NCI-H146 (cell line): Measurements from ENCODE around the gene DNASE2.
"Not testable (repeated sequence)": the region's sequence is repeated elsewhere in the genome, so short reads cannot be mapped to it uniquely, and the experiment has no call there.

ENCODE experiments used
- DNase-seq: peaks from one replicate; lab custom pipeline; 2025; lab: John Stamatoyannopoulos, UW

Gene DNASE2

GRCh38 chr19:12881172-12881808 lies at the start of gene DNASE2:
Gene DNASE2 (minus strand): TSS chr19:12881449. CDS start chr19:12881375, 74 bp downstream.
- peak; percentile 99 for DNase-seq

DNA sequence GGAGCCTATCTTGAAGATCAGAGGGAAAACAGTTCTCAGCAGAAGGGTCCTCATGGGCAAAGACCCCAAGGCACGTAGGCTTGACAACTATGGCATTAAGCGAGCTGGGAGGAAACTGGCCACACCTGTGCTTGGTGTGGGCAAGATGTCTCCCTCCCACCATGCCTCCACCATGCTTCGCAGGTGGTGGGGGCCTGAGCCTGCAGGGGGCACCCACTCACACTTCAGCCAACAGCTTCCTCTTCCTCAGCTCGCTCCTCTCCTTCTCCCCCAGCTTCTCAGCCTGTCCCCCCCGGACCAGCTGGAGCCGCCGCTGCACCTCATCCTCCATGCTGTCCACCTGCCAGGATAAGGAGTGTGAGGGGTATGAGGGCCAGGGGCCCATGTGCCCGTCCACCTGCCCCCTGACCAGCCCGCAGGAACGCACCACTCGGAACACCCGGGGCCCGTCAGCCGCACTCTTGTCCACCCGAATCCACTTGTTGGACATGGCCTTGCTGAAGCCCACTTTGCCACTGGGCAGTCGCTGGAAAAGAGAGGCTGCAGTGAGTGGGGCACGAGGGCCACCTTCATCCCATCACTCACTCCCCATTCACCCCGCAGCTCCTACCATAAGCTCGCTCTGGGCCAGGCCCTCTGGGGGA lies 48.9 kb upstream of the DNASE2 start:
- no peak for DNase-seq

- DNase-seq, result no peak
Measured at GRCh38 chr19:12924621-12925310, 43.5 kb upstream of the DNASE2 start.

DNA sequence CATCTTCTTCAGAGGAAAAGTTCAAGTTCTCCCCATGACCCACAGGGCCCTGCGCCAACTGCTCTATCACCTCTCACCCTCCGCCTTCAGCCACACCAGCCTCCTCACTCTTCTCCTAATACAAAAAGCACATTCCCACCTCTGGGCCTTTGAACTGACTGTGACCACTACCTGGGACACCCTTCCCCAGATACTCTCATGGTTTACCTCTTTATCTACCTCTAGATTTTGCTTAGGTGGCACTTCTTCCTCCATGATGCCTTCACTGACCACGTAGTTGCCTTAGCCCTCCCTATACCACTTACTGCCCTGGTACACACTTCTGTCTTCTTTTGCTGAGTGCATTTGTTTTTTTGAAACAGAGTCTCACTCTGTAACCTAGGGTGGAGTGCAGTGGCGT lies 41.7 kb upstream of the DNASE2 start:
- no peak for DNase-seq

DNA sequence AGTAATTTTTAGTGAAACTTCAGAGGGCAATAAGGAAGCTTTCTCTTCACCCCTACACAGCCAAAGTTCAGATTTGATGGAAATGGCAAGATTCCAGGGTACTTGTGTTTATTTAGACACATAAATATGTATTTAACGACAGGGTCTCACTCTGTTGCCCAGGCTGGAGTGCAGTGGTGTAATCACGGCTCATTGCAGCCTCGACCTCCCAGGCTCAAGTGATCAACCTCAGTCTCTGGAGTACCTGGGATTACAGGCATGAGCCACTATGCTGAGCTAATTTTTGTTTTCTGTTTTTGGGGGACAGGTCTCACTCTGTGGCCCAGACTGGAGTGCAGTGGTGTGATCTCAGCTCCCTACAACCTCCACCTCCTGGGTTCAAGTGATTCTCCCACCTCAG lies 39.8 kb upstream of the DNASE2 start:
- DNase-seq, result no peak

DNA sequence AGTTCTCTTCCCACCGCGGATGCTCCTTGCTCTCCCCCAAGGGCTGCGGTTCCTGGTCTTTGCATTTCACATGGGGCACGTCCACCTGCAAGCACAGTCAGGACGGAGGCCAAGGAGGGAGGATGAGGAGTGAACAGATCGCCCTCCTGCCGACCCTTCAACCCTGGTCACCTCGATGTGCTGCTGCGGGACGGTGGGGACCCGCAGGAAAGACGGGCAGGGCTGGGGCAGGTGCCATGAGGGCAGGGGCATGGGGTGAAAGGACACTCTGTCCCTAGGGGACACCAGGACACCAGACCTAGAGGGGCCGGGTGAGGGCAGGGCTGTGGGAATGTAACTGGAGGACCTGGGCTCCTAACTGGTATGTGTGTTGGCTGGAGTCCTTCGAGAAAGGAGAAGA lies 37.0 kb upstream of the DNASE2 start:
- DNase-seq, result no peak

DNA sequence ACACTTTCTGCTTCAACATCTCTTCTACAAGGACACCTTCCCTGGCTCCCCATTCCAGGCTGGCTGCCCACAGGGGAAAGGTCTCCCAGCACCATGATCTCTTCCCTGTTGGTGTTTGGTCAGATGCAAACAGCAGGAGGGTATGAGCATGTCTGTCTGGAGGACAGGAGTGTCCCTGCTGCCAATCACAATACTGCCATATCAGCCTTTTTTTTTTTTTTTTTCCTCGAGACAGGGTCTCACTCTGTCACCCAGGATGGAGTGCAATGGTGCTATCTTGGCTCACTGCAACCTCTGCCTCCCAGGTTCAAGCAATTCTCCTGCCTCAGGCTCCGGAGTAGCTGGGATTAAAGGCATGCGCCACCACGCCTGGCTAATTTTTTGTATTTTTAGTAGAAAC lies 34.6 kb upstream of the DNASE2 start:
- not testable (repeated sequence) for DNase-seq

GRCh38 chr19:12913851-12914690 lies 32.8 kb upstream of the DNASE2 start:
- DNase-seq, result peak; percentile 43

DNA sequence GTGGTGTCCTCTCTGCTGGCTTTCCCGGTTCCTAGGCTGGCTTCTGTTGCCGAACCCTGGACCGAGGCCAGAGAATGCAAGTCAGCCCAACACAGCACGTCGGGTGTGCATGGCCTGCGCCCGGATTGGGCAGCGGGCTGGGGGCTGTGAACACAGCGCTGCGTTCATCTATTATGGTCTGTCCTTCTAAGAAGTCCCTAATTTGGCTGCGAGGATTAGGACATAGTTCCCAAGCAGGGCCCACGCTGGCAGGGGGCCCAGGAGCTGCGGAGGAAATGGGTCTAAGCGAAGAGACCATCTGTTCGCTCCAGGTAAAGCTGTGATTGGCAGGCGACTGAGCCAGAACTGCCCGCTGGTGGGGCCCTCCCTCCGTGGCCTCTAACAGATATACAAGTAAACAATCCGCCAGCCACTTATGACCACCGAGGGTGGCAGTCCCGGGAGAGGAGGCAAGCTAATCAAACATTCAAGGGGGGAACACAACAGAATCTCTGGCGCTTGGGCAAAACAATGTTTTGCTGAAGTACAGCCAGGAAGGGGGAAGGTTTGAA lies 31.8 kb upstream of the DNASE2 start:
- peak; percentile 99 for DNase-seq

DNA sequence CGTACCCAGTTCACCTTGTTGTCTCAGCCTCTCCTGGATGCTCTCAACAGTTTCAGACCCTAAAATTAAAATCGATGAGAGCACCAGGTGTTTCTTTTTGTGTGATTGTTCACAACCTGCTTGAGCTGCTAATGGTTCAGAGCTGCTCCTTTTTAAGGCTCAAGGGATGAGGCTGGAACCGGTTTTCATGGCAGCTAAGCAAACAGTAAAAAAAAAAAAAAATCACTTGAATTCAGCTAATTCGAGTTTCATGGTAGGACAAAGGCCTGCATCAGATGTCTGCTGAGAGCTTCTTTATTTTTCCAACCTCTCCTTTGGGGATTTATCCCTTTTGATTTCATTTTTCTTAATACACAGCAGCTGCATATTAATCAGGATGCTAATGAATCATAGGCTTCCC lies 31.3 kb upstream of the DNASE2 start:
- peak; percentile 99 for DNase-seq

GRCh38 chr19:12907166-12907565 lies 25.9 kb upstream of the DNASE2 start:
- no peak for DNase-seq

- no peak for DNase-seq
Measured at GRCh38 chr19:12899891-12900518, 18.8 kb upstream of the DNASE2 start.

DNA sequence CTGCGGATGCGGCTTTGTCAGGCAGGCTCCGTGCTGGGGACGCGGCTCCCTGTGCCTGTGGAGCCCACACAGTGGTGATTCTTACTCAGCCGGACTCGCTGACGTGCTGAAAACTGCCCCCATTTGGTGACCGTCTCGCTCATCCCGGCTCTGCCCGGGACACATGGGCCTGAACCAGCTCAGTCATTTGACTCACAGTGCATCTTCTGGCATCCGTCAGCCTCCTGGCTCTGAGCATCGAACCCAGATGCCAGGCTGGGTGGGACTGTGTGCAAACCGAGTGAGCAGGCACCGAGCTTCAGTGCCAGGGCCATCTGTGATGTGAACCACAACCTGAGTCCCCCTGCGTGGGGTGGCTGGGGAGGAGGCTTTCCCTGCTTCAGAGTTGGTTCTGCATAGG lies 15.2 kb upstream of the DNASE2 start:
- DNase-seq, result no peak

DNA sequence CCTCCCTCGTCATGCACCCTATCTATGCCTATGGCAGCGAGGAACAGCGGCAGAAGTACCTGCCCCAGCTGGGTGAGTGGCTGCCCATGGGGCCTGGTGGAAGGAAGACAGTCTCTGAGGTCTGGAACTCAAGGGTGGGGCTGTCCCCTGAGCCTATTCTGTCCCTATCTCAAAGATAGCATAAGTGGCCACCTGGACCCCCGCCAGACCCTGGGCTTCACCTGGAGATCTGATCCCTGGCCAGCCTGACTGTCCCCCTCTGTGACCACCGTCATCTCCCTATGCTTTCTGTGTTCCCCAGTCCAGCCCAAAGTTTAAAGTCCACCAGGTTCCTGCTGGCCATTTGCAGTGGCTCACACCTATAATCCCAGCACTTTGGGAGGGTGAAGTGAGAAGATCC lies 12.3 kb upstream of the DNASE2 start:
- no peak for DNase-seq

DNA sequence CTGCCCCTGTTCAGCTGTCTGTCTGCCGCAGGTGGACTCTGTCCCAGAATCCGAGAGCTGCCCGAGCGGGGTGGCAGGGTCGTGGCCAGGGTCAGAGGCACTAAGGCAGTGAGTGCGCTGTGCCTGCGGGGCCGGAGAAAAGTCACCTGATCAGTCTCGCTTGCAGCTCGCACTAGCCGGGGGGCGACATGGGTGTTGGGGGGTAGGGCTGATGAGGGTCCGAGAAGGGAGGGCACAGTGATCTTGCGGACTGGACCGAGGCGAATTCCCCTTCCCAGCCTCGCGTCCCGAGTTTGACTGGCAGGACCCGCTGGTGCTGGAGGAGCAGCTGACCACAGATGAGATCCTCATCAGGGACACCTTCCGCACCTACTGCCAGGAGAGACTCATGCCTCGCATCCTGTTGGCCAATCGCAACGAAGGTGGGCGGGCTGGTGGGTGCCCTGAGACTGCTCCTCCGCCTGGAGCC lies 10.3 kb upstream of the DNASE2 start:
- DNase-seq, result no peak

DNA sequence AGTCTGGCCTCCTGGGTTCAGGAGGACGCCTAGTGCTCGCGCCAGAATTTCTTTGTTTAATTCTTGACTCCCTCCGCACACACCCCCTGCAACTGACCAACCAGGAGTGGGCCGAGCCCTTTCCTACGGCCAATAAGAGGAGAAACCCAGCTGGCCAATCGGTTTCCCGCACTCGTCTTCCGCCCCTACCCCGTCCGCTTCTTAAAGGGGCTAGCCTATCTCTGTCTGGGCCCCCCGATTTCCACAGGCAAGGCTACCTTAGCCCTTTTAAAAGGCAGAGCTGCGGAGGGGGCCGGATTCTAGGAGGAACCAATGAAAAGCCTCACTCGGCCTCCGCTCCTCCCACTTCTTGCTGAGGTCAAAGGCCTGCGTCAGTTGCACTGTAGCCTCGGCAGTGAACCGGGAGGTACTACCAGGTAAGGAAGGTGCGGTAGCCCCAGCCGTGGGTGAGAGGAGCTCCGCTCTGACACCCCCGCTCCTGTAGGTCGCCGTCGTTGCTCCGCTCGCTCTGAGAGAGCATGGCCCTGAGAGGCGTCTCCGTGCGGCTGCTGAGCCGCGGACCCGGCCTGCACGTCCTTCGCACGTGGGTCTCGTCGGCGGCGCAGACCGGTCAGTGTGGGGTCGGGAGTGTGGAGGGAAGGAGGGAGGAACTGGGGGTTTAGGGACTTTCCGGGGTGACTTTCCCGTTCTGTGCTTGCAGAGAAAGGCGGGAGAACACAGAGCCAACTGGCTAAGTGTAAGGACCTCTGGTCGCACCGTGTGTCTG lies 9.7 kb upstream of the DNASE2 start, which contains the start of gene GCDH:
Gene GCDH (plus strand): TSS at position 374 of the 766 bp plus-strand sequence. CDS start 145 bp downstream, at position 519.
- DNase-seq, result peak; percentile 100

- DNase-seq, result not testable (repeated sequence)
Measured at GRCh38 chr19:12890299-12890786, 9.1 kb upstream of the DNASE2 start.

GRCh38 chr19:12888006-12888603 lies 6.9 kb upstream of the DNASE2 start:
- no peak for DNase-seq

- DNase-seq, result no peak
Measured at GRCh38 chr19:12886969-12887747, 5.9 kb upstream of the DNASE2 start, which contains the start of gene KLF1. Gene KLF1 (minus strand): TSS chr19:12887201. CDS start chr19:12887140, 61 bp downstream.
